Stimulated activated CD4-positive, alpha-beta T cell treated with anti-CD3 and anti-CD28 coated beads, Interleukin-12 subunit alpha, Interleukin-12 subunit beta, amount 100 ng/mL, for 24 hours (primary cell): ENCODE measurements around the gene JMJD1C.

ENCODE experiments used
- DNase-seq, 2 experiments: peaks; one replicate each; pipeline ENCODE4 v3.0.0-alpha.2; 2020; ENCODE audit warnings: low read depth in 2 of 2

The JMJD1C gene

DNA sequence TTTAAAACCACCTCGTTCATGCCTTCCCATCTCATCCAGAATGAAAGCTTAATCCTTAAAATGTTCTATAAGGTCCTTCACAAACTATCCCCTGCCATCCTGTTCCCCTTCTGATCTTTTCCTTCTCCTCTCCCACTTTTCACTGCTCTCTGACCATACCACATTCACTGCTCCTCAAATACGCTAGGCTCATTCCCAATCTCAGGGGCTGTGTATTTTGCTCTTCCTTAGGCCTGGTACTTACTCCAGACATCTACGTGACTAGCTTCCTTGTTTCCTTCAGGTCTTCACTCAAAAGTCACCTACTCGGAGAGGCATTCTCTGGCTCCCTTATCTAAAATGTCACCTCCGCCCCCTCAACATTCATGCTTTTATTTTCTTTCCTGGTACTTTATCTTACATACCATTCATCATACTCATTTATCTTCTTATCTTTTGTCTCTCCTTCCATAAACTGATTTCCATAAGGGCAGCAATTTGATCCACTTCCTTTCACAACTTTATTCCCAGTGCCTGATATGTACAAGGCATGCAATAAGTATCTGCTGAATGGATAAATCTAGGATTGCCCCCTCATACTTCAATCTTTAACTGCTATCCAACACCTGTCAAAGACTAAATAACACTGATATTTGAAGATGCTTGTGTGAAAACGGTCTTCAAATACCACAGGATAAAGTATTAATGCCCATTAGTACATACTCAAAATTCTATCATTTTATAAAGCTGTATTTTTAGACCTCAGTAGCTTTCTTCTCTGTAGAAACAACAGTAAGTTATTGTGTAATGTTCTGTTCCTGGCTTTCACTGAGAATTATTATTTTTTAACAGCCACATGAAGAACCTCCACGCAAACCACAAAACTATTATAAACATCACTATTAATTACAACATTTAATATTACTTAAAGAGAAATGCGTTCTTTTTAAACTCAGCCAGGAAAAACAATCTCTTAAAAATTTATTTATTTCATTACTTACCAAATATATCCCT, 27.0 kb downstream of the JMJD1C start:
- DNase-seq: no peak

DNA sequence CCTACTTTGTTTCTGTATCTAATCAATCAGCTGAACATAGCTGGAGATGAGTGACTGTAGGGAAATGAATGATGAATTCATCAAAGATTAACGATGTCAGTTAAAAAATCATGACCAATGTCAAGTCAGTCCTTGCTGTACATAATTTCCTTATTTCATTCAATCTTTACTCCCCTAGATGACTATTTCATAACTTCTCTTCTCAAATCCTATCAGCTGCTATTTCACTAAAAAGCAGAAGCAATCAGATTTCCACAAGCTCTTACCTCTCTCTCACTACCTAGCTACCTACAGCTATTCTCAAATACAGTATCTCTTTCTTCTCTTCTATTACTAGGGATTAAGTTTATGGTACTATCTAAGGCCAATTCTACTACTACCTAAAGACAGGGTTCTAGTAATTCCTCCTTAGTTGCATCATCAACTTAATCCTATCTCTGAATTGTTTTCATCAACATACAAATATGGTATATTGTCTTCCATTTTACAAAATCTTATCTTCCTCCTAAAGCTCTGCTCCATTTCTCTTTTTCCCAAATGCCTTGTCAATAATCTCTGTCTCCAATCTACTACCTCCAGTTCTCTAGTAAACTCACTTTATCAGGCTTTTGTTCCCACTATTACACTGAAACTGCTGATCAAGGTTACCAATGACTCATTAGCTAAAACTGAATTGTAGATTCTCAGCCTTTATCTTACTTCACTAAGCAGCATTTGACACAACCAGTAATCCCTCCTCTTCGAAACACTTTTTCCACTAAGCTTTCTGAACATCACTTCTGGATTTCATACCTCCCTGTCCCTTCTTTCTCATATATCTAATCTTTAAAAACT, 28.4 kb downstream of the JMJD1C start:
- no peak for DNase-seq

DNA sequence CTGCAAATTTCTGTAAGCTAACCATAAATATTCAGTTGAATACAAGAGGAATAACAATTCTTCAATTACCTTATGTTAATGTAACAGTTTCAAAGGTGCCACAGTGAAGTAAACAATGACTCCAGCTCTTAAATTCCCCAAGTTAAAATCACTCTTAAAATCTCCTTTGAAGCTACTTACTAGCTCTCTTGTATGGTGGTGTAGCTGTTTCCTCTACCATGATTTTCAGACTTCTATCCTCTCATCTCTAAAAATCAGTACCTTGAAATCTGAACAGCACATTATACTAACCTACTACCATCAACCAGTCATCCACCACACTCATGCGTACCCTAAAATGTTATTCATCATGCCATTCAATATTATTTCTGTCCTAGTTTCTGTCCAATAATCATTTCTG, 29.6 kb downstream of the JMJD1C start:
- DNase-seq: no peak

DNA sequence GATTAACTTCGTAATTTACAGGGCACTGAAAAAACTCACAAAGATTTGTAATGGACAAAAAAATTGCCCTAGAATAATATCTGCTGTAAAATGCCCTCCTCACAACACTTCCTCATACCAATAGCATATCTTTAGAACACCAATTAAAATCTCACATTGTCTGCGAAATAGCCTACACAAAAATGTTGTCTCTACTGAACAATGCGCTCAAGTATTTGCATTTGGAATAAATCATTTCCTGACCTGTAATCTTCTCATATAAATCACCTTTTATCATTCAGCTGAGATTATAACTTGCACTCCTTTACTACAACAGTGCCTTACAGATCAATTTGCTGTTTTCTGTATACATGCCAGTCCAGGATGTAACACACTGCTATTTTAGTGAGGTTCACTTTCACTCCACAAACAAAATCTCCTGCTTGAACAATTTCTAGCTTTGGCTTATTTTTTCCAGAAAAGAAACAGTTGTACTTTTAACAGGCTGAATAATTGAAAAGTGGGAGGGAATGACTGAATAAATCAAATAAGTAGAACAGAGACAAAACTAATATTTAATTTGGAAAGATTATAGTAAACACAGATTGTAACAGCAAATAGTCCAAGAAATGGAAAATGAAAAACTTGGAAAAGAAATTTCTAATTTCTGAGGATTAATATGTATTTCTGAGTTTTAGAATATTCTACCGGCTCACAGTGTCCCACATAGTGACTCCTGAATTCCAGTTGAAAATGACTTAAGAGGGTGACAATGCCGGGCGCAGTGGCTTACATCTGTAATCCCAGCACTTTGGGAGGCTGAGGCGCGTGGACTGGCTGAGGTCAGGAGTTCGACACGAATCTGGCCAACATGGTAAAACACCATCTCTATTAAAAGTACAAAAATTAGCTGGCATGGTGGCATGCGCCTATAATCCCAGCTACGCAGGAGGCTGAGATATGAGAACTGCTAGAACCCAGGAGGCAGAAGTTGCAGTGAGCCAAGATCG, 30.6 kb downstream of the JMJD1C start:
- no peak for DNase-seq

DNA sequence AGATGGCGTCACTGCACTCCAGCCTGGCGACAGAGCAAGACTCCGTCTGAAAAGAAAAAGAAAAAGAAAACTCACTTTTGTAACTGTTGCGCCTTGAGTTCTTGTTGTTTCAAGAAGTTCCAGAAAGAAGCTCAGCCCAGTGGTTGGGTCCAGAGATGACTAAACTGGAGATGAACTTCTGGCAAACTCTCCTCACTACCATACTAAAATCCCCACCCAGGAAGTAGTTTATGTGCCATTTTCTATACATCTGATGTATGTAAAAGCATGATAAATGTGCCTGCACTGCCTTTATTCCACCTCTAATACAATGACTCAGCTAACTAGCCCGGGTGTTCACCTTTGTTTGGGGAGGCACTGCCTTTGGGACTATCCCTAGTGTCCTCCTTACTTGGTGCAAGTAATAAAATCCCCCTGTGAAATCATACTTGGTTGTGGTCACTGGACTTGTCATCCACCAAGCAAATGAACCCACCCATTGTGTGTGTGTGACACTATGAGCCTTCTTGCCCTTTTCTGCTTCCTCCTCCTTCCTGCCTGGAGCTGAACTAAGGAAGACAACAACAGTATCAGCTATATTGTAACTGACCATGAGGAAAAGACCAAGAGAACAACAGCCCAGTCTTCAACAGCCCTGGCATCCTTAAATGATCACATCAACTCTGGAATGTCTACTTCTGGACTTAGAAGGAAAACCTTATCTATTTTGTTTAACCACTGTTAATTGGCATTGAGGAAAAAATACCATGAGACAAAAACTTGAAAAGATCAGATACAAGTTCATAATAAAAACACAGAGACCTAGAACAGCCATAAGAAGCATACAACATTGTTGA, 33.6 kb downstream of the JMJD1C start:
- no peak for DNase-seq

DNA sequence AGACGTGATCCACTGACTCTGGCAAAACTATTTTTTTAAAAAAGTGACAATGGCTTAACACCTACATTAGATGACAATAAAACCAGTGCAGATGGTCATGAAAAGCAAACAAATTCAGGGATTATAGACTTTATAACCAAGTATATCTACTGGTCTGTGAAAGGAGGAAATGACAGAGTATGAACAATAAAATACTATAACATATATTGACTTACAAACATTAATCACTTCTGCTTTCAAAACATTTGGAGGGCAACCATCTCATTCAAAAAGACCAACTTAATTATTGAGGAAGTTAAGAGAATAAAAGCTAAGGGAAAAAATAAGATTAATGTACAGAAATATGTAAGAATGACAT, 34.8 kb downstream of the JMJD1C start:
- no peak for DNase-seq

DNA sequence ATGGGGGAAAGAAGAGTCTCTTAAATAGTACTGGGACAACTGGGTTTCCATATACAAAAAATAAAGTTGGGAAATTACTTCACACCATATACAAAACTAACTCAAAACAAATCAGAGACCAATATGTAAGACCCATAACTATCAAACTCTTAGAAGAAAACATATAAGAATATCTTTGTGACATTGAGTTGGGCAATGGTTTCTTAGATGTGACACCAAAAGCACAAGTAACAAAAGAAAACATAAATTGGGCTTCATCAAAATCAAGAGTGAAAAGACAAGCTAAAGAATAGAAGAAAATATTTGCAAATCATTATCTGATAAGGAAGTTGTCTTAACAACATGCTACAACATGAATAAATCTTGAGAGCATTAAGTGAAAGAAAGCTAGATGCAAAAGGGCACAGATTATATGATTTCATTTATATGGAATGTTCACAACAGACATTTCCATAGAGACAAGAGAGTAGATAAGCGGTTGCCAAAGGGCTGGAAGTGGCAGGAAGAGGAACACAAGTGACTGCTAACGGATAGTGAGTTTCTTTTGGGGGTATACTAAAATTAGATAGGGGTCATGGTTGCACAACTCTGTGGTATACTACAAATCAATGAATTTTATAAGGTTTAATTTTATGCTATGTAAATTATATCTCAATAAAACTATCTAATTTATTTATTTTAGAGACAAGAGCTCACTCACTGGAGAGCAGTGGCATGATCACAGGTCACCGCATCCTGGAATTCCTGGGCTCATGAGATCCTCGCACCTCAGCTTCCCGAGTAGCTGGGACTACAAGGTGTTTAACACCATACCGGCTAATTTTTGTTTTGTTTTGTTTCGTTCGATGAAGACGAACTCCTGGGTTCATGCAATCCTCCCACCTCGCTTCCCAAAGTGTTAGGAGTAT, 35.4 kb downstream of the JMJD1C start:
- no peak for DNase-seq

DNA sequence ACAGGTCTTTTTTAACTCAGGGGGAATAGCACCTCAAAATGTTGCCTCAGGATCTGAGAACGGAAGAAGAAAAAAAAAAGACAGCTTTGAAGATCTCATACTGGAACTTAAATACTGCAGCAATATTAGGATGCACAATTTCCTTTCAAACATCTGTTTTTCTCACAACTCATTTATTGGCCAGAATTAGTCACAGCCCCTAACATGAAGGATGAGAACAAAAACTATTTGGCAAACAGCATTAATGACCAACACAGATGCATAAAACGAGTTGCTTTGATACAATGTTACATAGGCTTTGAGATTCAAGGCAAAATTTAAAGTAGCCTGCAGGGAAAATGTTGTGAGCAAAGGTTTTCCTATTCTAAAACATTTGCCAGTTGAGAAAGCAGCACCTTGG, 36.5 kb downstream of the JMJD1C start:
- no peak for DNase-seq

DNA sequence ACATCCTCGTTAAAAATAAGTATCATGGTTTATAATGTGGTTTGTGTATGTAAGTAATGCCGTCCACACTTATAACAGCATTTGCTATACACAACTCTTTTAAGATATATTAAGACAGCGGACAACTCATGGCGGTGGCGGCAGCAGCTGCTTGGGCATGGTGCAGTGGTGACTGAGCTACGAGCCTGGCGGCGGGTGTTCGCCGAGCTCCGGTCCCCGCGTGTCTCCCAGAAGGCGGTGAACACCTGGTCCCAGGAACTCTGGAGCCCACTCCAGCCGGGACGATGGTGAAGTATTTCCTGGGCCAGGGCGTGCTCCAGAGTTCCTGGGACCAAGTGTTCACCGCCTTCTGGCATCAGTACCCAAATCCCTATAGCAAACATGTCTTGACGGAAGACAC, 38.8 kb downstream of the JMJD1C start:
- DNase-seq: no peak

DNA sequence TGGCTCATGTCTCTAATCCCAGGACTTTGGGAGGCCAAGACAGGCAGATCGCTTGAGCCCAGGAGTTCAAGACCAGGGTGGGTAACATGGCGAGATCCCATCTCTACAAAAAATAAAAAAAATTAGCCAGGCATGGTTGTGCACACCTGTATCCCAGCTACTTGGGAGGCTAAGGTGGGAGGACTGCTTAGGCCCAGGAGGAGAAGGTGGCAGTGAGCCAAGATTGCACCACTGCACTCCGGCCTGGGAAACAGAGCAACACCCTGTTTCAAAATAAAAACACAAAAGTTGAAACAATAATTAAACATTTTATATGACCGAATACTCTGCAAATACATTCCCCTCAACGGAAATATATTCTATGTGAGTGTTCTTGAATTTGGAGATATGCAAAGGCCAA, 40.3 kb downstream of the JMJD1C start:
- no peak for DNase-seq

DNA sequence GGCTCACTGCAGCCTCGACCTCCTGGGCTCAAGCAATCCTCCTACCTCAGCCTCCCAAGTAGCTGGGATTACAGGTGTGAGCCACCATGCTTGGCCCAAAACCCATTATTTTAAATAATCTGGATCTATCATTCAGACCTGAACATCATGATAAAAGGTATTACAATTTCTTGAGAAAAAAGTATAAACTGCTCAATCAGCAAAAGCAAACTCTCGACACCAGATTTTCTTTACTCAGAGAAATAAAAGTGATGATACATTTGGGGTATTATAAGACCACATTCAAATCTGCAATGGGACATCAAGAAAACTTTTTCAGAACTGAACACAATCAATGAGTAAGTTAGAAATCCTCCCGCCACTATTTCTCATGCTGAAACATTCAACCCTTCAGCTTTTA, 41.2 kb downstream of the JMJD1C start:
- no peak for DNase-seq

DNA sequence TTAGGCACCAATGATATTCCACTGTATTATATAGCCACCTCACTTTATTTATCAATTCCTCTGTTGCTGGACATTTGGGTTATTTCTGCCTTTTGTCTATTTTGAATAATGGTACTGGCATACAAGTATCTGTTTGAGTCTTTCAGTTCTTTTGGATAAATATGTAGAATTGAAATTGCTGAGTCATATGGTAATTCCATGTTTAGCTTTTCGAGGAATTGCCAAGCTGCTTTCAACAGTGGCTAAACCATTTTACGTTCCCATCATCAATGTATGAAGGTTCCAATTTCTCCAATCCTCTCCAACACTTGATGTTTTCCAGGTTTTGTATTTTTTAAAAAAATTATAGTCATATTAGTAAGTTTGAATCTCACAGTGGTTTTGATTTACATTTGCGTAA, 42.3 kb downstream of the JMJD1C start:
- DNase-seq: no peak

DNA sequence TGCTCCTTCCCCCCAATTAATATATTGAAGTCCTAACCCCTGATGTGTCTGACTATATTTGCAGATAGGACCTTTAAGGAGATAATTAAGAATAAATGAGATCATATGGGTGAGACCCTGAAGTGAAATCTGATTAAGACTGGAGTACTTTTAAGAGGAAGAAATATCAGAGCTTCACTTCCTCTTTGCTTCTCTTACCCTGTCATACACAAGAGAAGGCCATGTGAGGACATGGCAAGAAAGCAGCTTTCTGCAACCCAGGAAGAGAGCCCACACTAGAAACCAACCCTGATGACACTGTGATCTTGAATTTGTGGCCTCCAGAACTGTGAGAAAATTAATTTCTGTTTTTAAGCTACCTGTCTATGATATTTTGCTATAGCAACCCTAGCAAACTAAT, 44.2 kb downstream of the JMJD1C start:
- no peak for DNase-seq

DNA sequence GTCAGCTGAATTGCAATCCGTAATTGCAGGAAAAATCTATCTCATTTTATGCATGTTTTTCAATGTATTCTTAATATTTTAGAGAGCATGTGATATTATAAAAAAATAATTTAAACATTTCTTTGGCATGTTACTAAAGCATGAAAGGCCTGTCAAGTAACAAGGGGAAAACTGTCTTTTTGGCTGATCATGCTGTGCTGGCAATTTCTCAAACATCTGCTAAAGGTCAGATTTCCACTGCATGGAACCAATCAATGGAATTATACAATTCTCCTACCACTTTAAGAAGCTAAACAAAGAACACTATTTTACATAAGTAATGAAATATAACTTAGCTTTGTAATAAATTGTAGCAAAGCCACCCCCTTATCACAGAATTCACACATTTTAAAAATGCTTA, 49.4 kb downstream of the JMJD1C start:
- no peak for DNase-seq

DNA sequence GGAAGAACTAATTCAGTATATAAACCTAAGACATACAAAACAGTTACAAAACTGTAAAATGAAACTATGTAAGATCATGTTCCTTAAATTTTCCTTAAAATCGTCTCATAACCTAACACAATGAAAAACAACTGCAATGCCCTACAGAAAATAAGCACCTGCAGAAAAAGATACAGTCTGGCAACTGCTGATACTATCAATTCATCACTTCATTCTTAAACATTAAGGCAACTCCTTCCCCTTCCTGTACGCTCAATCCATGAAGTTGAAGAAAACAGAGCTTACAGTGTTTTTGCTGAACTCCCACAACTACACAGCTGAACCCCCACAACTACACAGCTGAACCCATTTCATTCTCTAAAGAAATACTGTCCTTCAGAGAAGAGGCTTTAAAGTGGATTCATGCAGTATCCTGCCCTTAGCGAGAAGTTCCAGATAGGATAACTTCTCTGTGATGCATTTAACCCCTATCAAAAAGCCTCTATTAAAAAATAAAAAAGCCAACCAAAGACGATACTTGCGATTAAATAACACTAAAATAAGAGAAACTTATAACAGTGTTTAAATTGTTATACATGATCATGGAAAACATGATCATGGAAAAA, 50.0 kb downstream of the JMJD1C start:
- no peak for DNase-seq

DNA sequence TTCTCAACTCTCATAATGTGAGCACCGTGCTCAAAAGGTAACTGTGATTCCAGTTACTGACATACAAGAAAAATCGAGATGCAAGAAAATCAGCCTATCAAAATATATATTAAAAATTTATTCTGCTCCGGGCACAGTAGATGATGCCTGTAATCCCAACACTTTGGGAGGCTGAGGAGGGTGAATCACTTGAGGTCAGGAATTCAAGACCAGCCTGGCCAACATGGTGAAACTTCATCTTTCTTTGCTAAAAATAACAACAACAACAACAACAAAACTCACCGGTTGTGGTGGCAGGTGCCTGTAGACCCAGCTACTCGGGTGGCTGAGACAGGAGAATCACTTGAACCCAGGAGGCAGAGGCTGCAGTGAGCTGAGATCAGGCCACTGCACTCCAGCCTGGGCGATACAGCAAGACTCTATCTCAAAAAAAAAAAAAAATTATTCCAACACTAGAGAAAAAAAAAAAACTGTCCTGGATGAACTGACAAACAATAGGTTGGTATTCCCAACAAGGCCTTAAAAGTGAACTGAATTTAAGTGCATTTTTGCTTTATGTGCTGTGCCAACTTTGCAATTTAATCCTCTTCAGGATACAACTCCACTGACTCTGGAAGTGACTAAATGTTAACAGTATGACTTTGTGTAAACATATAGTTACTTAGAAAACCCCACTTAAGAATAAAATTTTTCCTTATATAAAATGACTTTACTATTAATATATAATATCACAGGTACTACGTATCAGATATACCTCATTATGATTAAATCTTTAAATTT, 51.1 kb downstream of the JMJD1C start:
- DNase-seq: no peak

DNA sequence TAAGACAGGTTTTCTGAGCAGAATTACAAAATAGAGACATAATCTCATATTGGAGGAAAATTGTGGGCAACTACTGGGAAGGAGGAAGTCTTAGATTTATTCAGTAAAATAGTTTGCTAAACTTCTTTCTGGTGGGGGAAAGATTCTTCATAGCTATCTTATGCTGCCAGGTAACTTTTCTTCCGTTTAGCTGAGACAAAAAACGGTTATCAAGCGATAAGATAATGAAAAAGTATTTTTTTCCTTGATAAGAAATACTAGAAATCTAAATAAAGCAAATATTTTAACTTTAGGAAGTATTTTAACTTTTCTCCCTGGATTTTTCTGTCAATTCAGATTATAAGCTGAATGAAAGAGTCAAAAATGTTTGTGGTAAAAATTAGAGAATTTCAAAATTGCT, 52.3 kb downstream of the JMJD1C start:
- no peak for DNase-seq

DNA sequence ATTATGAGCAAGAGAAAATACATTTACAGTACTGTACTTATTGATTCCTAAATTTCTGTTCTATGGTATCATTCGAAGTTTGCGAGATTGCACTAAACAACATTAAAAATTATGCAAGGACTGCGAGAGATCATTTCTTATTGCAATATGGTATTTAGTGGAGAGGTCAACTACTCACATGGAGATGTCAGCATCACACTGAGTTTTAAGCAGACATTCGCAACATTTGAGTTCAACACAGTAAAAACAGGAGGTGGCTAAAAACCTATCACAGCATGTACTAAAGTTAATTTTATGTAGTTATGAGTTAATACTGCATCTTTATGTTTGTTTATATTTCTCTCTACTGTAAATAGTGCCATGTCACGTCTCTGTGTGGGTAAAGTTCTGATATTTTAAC, 53.5 kb downstream of the JMJD1C start:
- no peak for DNase-seq

DNA sequence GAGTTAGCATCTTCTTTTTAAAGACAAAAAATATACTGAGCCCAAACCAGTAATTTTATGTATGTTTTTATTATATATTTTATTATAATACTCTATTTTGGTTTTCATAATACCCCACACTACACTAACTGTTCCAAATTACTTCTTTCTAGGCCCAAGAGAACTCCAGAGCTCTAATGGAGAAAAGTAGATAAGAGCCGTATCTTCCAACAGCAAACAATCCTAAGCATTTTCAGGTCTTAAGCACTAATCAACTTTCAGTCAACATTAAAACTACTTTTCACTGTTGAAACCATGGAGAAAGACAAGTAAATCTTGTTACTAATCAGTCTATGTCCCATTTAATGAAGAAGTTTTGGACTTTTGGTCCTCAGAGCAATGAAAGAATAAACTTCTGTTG, 55.1 kb downstream of the JMJD1C start:
- no peak for DNase-seq
